NOMO-1 treated with dmso at 0.1 percent for 144 hours (cell line): Measurements from ENCODE around the gene MYH7.

Source experiments
- DNase-seq: peaks from one replicate; lab custom pipeline; 2025; ENCODE audit not compliant: unreplicated experiment; lab: John Stamatoyannopoulos, UW

The MYH7 gene

GRCh38 chr14:23449314-23449713, 13.9 kb upstream of the MYH7 start:
- DNase-seq: no peak

- no peak for DNase-seq
Measured at GRCh38 chr14:23447361-23448350, 12.2 kb upstream of the MYH7 start.

DNA sequence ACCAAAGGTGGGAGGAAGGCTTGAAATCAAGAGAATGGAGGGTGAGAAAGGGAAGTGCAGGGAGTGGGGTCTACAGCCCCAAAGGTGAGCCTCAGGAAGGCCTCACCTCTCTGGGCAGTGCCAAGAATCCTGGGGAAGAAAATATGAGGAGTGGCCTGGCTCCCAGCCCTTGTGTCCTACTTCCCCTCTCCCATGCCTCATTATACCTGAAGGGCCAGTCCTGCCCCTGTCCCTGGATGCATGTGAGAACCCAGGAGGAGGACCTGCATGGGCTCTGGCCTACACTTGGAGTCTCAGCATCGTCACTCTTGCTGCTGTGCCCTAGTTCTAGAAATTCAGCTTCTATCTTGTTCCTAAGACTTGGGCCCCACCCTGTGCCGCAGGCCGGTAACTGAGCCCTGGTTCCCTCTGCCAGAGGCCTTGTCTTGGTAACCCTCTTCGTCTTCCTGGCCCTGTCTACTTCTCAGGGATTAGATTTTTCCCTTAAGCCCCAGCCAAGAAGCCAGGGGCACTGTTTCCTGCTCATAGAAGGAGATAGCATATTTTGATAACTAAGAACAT, 10.9 kb upstream of the MYH7 start:
- DNase-seq: no peak

- DNase-seq: no peak
Measured at GRCh38 chr14:23445773-23446172, 10.3 kb upstream of the MYH7 start.

DNA sequence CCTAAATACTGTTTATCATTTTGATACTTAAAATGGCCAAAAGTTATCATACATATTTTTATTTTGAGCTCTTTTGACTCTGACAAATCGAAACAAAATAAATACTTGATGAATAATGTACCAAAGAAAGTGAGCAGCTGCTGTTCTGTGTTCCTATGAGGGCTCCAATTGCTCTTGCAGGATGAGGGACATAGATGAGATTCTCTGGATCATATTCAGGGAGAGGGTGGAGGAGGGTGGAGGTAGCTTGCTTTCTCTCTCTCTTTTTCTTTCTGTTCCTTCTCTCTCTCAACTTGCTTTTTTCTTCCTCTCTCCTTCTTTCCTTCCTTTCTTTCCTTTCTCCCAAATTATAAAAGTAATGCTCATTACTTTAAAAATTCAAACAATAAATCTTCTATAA, 8.9 kb upstream of the MYH7 start:
- no peak for DNase-seq

- DNase-seq: no peak
Measured at GRCh38 chr14:23443881-23444280, 8.4 kb upstream of the MYH7 start.

DNA sequence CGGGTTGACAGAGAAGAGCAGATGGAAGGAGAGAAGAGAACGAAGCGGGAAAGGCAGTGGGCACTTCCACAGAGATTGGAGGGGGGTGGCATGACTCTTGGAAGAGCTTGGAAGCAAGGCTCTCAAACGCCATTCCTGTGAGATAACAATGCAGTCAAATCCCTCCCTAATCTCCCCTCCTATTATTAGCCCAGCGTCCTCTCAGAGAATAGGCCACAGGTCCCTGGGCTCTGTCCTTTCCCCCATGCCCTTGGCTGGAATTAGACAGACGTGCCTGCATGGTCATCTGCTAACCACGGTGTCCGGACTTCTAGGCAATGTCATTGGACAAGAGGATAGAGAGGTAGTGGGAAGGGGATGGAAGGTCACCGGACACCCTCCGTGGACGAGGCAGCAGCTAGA, 8.0 kb upstream of the MYH7 start:
- DNase-seq: no peak

DNA sequence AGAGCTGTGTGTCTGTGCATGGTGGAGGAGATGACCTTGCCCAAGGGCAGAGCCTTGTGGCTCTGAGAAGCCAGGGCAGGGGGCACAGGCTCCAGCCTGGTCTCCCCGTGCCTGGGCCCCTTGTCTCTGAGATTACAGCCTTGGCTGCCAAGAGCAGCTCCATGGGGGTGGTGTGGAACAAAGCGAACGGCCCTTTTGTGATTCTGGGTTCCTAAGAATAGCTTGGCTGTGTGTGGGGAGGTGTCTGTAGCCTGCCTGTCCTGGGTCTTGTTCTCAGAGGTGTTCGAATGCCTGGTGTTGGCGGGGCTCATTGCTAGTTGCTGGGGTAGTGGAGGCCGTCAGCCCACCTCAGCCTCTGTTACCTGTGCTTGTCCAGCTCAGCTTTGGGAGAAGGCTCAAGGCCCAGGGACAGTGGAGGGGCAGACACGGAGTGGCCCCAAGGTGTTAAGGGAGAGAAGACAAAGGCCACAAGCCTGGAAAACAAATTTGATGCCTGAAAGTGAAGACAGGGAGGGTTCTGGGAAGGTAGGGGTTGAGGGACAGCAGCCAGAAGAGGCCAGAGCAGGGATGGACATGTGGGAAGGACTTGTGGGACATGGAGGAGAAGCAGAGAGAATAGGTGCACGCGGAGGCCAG, 7.4 kb upstream of the MYH7 start:
- no peak for DNase-seq

DNA sequence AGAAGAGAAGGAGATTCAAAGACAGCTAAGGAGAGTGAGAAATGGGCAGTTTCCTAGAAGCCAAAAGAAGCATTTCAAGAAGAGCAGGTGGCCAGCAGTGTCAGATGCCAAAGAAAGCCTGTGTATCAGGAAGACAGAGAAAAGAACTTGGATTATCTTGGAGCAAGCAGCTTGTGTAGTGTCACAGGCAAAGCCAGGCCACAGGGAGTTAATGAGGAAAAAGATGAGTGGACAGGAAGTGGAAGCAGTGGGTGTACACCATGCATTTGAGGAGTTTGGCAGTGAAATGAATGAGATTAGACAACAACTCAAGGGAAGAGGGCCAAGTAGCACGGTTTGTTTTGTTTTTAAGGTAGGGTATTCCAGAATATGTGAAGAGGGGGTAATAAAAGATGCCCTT, 5.6 kb upstream of the MYH7 start:
- no peak for DNase-seq

DNA sequence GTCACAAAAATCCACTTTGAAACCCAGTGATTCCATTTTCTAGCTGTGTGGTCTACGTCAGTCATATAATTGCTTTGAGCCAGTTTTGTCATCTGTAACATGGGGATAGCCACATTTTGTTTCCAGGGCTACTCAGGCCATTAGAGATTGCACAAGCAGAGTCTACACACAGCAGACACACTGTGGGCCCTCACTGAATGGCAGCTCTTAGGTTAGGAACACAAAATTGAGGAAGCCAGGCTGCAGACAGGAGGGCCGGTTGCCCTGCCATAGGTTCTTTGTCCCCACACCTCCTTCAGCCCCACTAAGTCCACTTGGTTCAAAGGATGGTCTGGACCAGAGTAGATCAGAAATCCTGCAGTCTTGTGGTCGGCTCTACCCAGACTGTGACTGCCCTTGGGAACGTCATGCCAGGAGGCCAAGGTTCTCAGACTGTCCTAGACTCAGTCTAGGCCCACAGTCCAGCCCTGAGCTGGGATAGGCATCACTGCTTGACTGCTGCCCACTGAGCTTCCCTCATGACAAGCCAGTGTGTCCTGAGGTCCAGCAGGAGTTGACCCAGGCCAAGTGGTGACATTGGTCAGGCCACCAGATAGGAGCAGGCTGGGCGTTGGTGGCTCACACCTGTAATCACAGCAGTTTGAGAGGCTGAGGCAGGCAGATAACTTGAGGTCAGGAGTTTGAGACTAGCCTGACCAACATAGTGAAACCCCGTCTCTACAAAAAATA, 3.8 kb upstream of the MYH7 start:
- no peak for DNase-seq

DNA sequence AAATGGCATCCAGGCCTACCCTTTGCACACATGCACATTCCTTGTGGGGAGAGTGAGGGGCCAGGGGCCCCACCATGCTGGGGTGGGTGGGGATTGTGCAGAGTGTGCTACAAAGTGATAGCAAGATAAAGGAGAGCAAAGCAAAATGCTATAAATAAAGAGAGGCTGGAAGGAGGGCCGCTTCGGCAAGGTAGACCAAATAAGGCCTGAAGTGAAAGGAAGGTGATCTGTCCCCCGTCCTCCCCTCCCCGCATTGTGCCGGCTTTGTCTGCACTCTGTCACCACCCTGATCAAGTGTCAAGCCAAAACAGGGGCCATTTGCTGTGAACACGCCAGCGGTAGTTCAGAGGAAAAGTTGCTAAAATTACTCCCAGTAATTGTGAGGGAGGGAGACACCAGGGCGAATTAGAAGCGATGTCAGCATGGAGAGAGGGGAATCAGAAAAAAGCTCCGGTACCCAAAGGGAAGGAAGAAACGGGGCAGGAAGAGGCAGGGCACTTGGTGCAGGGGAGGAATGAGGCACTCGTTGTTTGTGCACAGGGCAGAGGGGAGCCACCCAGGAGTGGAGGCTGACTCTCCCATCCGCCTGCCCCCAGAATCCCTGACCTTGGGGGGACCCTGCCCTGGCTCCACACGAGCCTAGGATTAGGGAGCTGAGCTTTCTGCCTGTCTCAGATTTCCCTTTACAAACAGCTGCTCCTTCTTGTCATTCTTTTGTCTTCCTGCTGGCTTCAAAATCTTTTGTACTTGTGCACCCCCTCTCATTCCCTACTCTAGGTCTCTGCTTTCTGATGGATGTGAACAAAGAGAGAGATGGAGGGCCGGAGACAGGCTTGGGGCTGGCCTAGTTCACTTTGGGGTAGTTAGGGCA, 2.9 kb upstream of the MYH7 start:
- DNase-seq: no peak

DNA sequence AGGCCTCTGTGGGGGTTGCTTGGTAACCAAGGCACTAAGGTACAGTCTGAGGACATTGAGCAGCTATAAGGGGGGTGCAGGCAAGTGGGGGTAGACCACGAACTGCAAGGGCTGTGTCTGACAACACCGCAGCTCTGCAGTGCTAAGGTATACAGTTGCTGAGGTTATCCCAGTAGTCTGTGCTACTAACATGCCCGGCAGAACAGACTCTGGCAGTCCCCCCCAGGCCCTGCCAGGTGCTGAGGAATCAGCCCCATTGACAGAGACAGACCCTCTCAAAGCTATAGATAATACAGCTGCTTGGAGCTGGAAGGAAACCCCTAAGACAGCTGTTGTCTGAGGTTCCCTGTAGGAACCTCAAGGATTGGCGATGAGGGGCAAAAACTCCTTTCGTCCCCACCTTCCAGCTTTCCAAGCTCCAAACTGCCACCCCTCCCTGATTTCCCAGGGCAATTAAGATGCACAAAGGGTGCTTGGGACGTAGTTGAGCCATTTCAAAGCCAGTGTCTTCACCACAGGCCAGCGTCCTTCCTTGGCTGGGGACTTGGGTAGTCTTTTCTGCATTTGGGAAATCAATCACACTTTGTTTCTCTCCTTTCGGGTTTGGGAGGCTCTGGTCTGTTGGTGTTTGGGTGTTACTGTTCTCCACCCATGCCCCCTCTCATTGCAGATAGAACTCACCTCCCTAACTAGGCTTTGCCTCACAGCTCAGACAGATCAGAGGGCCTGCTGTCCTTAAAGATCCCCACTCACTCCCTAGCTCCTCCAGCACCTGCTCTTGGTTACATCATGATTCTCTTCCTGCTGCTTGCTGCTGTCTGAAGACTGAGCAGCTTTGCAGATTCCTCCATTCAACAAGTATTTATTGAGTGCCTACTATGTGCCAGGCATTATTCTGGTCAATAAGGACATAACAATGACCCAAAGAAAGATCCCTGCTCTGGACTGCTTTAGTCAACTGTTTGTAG, 2.0 kb upstream of the MYH7 start:
- no peak for DNase-seq

DNA sequence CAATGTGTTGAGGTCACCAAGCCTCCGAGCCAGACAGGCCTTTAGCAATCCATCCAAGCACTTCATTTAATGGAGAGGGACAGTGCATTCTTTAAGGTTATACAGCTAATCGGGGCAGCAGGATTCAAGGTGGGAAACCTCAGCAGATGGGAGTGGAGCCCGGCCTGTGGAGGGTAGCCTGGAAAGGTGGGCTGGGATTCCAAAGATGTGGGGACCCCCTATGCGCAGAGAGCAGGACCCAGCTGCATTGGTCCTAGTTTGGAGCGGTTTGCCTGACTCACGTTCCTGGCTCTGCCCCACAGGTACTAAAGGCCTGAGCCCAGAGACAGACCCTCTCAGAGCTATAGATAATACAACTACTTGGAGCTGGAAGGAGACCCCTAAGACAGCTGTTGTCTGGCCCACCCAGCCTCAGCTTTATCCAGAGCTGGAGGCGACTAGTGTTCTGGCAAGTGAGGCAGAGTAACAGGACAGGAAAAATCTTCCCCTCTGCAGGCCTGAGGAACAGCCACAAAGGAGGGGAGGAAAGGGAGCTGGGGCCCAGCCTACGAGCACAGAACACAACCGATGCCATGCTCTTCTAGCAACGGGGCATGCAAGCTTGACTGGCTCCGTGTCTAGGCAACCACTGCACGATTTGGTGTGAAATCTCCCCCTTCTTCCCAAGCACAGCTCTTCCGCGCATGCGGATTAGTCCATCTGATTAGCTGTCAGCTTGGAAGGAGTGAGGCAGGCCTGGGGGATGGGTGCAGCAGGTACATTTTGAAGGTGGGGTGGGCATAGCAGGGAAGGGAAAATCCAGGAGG, 1.1 kb upstream of the MYH7 start:
- DNase-seq: no peak

DNA sequence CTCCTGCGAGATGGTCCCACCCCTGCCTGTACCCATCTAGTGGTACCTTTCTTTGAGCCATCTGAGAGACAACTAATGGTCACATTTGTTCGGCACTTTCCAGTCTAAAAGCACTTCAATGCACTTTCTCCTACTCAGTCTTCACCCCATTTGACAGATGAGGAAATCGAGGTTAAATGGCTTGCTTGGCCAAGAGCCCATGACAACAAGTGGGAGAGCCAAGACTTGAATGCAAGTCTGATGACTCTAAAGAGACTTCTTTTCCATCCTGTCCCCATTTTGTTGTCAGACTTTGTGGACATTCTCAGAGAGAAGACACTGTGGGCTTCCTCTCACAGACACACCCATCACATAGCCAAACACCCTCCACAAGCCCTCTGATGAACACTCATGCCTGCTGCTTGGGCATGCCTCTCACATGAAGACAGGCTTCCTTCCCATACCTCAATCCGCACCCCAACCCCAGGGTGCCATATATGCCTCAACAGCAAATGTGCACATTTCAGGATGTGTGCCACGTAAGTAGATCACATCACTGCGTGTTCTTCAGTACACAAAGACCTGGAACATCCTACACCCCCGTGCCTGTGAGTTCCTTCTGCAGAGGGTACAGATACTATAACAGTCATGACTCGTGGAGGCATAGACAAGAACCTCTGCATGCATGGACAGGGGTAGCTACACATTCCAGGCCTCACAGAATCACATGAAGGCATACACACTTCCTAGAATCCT, 805 bp downstream of the MYH7 start:
- no peak for DNase-seq

GRCh38 chr14:23433457-23433856, 2.0 kb downstream of the MYH7 start:
- no peak for DNase-seq

- DNase-seq: no peak
Measured at GRCh38 chr14:23432946-23433345, 2.5 kb downstream of the MYH7 start.

DNA sequence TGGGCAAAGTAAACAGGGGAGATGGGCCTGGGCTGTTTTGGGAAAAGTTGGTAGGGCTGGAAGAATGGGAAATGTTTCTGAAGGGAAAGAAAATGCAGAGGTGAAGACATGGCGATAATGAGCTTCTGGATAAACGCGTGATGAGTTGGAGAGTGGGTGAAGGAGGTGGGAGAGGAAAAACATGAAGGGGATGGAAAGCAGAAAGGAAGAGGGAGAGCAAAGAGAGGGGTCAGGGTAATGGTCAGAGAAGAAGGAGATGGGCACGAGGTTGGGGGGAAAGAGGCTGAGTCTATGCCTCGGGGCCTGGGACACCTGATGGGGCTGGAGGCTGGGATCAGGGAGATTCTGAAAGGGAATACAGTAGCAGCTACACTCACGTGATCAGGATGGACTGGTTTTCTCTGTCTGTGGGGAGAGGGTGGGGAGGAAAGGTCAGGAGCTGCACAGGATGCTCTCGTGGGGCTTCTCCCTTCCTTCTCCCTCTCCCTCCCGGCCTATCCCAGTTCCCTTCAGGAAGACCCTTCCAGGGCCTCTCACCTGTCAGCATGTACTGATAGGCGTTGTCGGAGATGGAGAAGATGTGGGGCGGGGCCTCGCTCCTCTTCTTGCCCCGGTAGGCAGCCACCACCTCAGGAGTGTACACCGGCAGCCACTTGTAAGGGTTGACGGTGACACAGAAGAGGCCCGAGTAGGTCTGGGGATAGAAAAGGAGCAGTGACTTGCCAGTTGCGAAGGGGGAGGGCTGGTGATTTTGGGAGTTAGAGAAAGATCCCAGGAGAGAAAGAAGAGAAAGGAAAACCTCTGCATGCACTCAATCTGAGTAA, 3.1 kb downstream of the MYH7 start:
- no peak for DNase-seq
